Medulla oblongata (tissue), 1 donor: Measurements from ENCODE around the gene PRRT2.
"Not testable (repeated sequence)": the region's sequence is repeated elsewhere in the genome, so short reads cannot be mapped to it uniquely, and the experiment has no call there.

Source experiments
- DNase-seq: peaks from one replicate; pipeline ENCODE4 v3.0.0-alpha.2; 2015; ENCODE audit errors: extremely low spot score

The PRRT2 gene

GRCh38 chr16:29811896-29812665 is at the start of gene PRRT2:
TSS of gene PRRT2 (plus strand) at chr16:29812193. CDS start at chr16:29813055, 862 bp downstream.
- DNase-seq: peak; percentile 72

GRCh38 chr16:29763326-29763725 is 48.7 kb upstream of the PRRT2 start:
- DNase-seq: no peak

DNA sequence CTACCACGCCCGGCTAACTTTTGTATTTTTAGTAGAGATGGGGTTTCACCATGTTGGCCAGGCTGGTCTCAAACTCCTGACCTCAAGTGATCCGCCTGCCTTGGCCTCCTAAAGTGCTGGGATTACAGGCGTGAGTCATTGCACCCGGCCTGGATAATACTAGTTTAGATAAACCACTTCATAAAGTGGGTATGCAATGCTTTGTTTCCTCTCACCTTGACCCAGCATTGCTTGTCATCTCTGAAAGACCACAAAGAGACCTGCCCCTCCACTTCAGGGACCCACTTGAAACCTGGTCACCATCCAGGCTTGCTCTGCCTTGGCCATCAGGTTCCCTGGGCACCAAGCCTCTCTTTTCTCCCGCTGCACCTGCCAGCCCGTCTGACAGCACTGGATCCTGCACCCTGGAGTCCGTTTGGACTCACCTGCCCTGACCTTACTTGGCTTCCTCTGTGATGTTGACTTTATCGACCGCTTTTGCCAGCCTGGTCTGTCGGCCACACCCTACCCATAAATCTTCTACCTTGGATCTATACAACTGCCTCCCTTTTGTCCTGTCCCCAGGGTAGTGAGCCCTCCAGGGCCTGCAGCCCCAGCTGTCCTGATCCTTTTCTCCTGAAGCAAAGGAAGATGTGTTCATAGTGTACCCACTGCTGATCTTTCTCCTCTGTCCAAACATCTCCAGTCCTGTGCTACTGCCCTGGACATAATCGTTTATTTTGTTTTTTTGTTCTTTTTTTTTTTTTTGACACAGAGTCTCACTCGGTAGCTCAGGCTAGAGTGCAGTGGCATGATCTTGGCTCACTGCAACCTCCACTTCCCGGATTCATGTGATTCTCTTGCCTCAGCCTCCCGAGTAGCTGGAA is 46.6 kb upstream of the PRRT2 start:
- DNase-seq: no peak

DNA sequence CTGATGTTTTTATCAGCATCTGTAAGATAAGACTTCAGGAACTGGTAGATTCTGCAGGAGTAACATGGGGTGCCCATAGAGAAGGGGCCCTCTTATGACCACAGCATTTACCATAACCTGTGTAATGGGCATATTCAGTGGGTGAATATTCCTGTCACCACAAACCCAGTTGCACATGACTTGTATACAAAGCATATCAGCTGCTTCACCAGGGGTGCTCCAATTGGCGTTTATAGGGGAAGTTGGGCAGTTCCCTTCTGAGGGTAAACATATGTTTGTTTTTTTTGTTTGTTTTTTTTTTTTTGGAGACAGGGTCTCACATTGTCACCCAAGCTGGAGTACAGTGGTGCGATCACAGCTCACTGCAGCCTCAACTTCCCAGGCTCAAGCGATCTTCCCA is 45.4 kb upstream of the PRRT2 start:
- DNase-seq: no peak

GRCh38 chr16:29767062-29767461 is 44.9 kb upstream of the PRRT2 start:
- no peak for DNase-seq

- no peak for DNase-seq
Measured at GRCh38 chr16:29769507-29769906, 42.5 kb upstream of the PRRT2 start.

DNA sequence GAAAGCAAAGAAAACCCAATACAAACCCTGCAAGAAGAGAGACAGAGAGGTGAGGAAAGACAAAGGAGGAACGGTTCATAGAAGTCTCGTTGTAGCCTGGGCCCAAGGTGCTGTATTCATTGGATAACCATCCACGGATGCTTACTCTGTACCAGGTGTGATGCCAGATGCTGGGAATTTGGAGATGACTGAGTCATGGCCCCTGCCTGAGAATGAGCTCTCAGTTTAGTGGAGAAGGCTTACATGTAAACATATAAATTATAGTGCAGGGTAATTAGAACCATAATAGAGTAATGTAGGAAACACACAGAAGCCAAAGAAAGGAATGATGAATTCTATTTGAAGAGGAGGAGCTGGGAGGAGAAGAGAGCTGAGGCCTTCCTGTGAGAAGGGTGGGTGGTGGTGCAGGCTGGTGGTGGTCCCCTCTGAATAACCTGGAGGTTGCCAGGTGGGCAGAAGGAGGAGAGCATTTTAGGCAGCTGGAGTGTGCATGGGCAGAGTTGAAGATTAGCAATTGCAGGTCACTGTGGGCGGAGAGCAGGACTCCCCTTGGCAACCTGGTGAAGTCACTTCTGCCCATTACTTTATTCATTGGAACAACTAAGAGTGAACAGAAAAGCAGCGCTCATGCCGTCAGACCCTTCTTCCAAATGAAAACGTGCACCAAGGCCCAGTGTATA is 41.6 kb upstream of the PRRT2 start:
- no peak for DNase-seq

DNA sequence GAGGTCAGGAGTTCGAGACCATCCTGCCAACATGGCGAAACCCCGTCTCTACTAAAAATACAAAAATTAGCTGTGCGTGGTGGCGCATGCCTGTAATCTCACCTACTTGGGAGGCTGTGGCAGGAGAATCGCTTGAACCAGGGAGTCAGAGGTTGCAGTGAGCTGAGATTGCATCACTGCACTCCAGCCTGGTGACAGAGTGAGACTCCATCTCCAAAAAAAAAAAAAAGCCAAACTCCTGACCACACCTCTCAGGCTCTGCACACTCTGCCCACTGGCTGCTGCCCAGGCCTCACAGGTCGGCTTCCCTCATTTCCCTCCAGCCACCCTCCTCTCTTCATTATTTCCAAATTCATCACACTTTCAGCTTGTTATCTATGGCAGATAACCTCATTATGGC is 39.7 kb upstream of the PRRT2 start:
- DNase-seq: not testable (repeated sequence)

DNA sequence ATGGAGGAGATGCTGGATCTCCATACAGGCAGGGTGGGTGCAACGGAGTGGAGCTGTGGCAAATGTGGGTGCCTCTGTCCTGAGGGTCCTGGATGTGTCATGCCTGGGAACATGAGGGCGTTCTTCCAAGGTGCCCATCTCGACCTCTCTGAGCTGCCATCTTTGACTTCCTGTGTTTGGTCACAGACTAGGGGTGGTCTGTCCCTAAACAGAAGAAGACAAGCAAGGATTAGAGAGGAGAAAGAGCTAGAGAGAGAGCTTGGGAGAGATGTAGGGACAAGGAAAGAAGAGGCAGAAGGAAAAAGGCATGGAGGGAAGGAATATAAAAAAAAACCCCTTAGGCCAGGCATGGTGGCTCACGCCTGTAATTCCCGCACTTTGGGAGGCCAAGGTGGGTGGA is 37.3 kb upstream of the PRRT2 start:
- DNase-seq: no peak

DNA sequence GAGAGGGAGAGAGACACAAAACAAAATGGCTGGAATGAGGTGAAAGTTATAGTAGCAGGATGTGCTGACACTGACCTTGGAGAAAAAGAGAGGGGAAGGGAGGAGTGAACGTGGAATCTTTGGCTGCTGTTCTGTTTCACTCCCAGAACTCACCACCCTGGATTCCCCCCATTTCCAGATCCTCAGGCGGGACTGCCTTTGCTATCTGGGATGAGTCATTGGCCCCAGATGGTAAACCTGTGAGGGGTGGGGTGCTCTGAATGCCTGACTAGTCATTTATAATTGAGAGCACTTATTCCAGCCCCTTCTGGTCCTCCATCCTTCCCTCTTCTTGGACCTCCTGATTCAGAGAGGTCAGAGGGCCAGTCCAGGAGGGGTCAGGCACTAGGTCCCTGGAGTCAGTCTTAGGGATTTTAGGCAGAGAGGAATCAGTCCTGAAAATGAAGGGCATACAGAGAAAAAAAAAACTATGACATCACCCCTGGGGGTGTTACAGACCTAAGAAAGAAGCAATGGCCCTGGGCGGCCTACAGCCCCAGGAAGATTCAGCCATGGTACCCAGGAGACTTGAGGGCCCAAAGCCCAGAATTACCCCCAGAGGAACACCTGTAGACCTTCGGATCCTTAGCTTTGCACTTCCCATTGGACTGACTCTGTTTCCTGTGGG is 36.1 kb upstream of the PRRT2 start:
- no peak for DNase-seq

DNA sequence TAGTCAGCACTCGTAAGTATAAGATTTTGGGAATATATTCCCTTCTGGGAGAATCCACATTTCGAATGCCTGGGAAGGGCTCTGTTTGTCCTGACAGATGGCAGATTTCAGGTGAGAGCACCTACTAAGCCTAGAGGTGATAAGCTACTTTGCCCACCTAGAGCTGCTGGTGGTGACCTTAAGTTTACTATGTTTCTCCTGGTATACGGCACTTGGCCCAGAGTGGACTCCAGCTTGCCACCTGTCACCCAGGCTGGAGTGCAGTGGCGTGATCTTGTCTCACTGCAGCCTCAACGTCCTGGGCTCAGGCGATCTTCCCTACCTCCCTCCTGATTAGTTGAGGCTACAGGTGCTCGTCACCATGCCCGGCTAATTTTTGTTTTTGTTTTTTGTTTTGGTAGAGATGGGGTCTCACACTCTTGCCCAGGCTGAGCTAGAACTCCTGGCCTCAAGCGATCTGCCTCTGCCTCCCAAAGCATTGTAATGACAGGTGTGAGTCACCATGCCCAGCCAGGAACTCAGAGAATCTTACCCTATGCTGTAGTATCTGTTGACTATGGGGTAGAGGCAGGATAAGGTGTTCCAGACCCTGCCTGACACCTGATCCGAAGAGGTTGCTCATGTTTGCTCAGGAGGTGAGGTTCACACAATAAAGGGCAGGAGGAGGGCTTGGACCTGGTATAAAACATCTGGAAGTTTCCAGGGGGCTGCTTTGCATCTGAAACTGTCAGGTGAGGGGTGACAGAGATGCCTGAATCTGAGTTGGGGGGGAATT is 34.2 kb upstream of the PRRT2 start, which contains the start of gene ZG16:
ZG16 (plus strand) TSS at position 681 of the 775 bp plus-strand sequence. CDS start 1,011 bp downstream, outside the sequence.
- no peak for DNase-seq

- no peak for DNase-seq
Measured at GRCh38 chr16:29779474-29779873, 32.5 kb upstream of the PRRT2 start.

DNA sequence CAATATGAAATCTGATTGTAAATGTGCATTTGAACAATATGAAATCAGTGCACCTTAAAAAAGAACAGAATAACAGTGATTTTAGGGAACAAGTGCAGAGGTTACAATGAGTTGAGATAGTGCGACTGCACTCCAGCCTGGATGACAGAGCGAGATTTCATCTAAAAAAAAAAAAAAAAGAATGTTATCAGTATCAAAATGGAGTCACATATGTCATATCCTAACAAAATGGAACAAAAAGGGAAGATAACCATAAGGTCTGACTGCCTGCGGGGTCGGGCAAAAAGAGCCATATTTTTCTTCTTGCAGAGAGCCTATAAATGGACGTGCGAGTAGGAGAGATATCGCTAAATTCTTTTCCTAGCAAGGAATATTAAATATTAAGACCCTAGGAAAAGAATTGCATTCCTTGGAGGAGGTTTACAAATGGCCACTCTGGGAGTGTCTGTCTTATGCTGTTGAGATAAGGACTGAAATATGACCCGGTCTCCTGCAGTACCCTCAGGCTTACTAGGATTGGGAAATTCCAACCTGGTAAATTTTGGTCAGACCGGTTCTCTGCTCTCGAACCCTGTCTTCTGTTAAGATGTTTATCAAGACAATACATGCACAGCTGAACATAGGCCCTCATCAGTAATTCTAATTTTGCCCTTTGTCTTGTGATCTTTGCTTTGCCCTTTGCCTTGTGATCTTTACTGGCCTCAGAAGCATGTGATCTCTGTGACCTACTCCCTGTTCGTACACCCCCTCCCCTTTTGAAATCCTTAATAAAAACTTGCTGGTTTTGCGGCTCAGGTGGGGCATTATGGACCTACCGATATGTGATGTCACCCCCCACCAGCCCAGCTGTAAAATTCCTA is 28.7 kb upstream of the PRRT2 start:
- DNase-seq: not testable (repeated sequence)

DNA sequence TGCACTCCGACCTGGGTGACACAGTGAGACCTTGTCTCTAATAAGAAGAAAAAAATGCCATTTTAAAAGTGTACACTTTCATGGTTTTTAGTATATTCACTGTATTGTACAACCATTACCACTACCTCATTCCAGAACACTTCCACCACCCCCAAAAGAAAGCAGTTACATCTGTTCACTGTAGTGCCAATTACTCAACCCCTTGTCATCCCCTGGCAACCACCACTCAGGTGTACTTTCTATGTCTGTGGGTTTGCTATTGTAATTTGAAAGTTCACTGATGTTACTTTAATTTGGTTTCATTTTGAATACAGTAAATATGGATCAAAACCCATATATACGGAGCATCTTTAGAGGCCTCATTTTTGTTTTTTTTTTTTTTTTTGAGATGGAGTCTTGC is 27.8 kb upstream of the PRRT2 start:
- DNase-seq: no peak

GRCh38 chr16:29784901-29785500 is 27.0 kb upstream of the PRRT2 start:
- peak; percentile 55 for DNase-seq

- not testable (repeated sequence) for DNase-seq
Measured at GRCh38 chr16:29787155-29787554, 24.8 kb upstream of the PRRT2 start.

DNA sequence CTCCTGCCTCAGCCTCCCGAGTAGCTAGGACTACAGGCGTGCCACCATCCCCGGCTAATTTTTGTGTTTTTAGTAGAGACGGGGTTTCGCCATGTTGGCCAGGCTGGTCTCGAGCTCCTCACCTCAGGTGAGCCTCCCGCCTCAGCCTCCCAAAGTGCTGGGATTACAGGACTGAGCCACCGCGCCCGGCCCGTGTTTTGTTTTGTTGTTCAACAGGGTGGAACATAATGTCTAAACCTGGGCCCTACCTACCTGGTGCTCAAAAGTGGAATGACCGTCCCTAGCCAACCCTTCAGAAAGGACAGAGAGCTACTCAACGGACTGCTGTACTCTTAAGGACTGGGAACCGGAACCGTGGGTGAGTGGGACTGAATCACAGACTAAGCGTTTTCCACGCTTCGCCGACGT is 22.2 kb upstream of the PRRT2 start:
- DNase-seq: no peak

DNA sequence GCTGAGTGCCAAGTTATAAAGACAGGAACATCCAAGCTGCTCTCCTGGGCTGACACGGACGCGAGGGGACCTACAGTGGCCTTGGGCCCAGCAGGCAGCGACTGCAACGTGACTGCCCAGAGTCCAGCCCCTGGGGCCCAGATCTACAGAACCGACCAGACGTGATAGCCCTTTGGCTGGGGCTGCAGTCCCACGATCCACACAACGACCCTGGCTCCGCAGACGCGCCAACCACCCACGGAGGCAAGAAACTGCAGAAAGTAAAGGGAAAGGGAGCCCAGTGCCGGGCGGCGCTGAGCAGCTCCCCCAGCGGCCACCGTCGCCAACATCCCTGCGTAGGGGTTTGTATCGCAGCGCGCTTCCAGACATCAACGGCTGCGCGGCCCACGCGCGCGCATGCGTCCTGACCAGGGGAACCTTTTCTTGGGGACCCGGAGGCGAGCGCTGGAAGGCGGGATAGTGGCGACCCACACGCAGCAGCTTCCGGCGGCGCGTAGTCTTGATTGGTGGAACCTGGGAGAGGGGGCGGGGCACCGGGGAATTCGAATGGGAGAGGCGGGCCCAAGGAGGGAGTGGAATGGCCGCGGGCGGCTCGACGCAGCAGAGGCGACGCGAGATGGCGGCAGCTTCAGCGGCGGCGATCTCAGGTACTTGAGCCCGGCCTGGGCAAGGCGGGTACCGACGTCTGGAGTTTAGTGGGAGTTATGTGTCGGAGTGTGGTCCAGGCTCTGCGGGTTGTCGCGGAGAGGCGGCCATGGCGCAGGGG is 21.6 kb upstream of the PRRT2 start, which contains the start of gene KIF22:
KIF22 (plus strand) TSS at position 569 of the 766 bp plus-strand sequence; CDS start at position 578, 9 bp downstream.
- peak; percentile 99 for DNase-seq
